Uterus (tissue), 2 donors: ENCODE results near the gene RECQL5.
A peak's percentile ranks its signal among the peaks of the same experiment; 100 is the strongest.

ENCODE experiments used
- CTCF ChIP-seq, 4 experiments: fragments of 200-600 bp in 2 of 4; fragments of 450-650 bp in 2 of 4; sonication (generic) in 2 of 4; IDR thresholded peaks; one replicate each; pipeline ENCODE4 v1.5.1; 2016 to 2019; ENCODE audit warnings: antibody characterized with exemption in 4 of 4, mild to moderate bottlenecking in 2 of 4, moderate library complexity in 1 of 4
- POLR2A ChIP-seq, 2 donors: fragments of 450-650 bp; IDR thresholded peaks; one replicate each; pipeline ENCODE4 v1.6.1; 2016; ENCODE audit warnings: antibody characterized with exemption in 2 of 2, mild to moderate bottlenecking in 1 of 2, moderate library complexity in 1 of 2

DNA sequence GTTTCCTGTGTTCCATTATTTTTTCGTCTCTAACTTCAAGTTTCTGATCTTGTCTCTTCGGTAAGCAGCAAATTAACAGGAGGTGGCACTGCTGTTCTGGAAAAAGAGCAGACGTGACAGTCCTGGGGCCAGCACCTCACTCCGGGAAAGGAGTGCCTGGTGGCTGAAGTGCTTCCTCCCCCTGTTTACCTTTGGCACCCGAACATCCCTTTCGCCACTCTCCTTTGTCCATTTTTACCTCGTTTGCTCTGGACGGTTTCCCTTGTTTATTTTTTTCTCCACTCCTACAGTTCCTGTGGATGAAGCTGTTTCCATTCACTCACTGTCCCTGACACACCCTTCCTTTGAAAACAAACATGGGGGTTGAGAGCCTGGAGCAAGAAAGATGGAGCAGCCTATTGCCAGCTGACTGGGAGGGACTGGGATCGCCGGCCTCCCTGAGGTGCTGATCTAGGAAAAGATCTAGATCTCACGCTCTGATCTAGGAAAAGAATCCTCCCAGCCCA, 12.8 kb upstream of the RECQL5 start:
- TF ChIP-seq CTCF (IDR thresholded peaks at IDR 0.05), result peak in 3 of 4 experiments; percentile 22 to 52 (median 51)
- no peak for TF ChIP-seq POLR2A (IDR thresholded peaks at IDR 0.05)
